Omental fat pad (tissue), 4 donors: ENCODE data around the gene JAKMIP3. TPM values are rescaled to one million over a fixed set of nuclear protein-coding genes. Genes with fewer than 3 reads are reported as not detected.

Experiments used
- ATAC-seq: fragments of 150-250 bp; one replicate; pipeline ENCODE4 v1.9.1; 2016; ENCODE audit warnings: mild to moderate bottlenecking, moderate library complexity; ENCODE audit not compliant: low FRiP score
- DNase-seq: peaks from one replicate; pipeline ENCODE4 v3.0.0-alpha.2; 2019; ENCODE audit warnings: low spot score
- total RNA-seq, 4 donors: library from RNA; depleted of rRNA; stranded (reverse); fragments of >200 nt; gene quantifications; one replicate each; pipeline ENCODE4 v1.1.0, GENCODE V29; 2016
- TF ChIP-seq, protein P1 (sequence below), 3 donors: fragments of 450-650 bp; IDR thresholded peaks; one replicate each; pipeline ENCODE4 v1.5.1; 2016 to 2017; ENCODE audit warnings: antibody characterized with exemption in 3 of 3, mild to moderate bottlenecking in 3 of 3, moderate library complexity in 2 of 3

Gene JAKMIP3
- total RNA-seq = under 1 TPM; 0.13 to 0.79 (median 0.37) TPM

DNA sequence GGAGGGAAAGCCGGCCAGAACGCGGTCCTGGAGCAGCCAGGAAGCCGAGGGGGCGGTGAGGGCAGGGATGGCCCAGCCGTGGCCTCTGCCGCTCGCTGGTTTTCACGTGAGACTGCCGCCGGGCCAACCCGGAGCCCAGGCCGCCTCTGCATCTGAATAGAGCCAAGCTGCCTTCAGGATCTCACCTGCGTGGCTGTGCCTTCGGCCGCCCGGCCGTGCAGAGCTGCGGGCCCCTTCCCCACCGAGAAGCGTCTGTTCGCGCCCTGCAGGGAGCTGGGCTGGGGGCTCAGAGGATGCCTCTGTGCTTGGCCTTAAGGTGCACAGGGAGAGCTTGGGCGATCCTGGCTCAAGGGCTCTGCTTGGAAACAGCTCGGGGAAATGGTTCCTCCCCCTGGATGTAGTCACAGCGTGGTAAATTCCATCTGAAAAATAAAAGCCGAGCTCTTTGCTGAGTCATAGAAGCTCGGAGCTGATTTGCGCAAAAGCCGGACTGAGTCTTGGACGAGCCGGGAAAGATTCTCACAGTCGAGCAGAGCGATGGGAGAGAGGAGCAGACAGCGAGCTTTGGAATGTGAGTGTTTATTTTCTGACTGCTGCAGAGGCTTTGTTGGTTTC is at the start of gene JAKMIP3:
Gene JAKMIP3 (plus strand): TSS at position 456 of the 615 bp plus-strand sequence. CDS start 38,863 bp downstream, outside the sequence.
- TF ChIP-seq, protein P1, sequence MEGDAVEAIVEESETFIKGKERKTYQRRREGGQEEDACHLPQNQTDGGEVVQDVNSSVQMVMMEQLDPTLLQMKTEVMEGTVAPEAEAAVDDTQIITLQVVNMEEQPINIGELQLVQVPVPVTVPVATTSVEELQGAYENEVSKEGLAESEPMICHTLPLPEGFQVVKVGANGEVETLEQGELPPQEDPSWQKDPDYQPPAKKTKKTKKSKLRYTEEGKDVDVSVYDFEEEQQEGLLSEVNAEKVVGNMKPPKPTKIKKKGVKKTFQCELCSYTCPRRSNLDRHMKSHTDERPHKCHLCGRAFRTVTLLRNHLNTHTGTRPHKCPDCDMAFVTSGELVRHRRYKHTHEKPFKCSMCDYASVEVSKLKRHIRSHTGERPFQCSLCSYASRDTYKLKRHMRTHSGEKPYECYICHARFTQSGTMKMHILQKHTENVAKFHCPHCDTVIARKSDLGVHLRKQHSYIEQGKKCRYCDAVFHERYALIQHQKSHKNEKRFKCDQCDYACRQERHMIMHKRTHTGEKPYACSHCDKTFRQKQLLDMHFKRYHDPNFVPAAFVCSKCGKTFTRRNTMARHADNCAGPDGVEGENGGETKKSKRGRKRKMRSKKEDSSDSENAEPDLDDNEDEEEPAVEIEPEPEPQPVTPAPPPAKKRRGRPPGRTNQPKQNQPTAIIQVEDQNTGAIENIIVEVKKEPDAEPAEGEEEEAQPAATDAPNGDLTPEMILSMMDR (IDR thresholded peaks at IDR 0.05) = no peak
- no peak for DNase-seq

DNA sequence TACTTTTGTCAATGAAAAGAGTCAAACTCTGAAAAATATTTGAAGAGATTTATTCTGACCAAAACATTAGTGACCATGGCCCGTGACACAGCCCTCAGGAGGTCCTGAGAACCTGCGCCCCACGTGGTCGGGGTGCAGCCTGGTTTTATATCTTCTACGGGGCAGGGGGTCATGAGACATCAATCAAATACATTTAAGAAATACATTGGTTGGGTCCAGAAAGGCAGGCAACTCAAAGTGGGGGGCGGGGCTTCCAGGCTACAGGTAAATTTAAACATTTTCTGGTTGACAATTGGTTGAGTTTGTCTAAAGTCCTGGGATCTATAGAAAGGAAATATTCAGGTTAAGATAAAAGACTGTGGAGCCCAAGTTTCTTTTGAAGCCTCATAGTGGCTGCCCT is 49.2 kb upstream of the JAKMIP3 start:
- ATAC-seq = no peak
- TF ChIP-seq, protein P1 (IDR thresholded peaks at IDR 0.05) = no peak
- no peak for DNase-seq

More for the DNA sequence above, at the start of gene JAKMIP3:
- ATAC-seq = peak; percentile 95

DNA sequence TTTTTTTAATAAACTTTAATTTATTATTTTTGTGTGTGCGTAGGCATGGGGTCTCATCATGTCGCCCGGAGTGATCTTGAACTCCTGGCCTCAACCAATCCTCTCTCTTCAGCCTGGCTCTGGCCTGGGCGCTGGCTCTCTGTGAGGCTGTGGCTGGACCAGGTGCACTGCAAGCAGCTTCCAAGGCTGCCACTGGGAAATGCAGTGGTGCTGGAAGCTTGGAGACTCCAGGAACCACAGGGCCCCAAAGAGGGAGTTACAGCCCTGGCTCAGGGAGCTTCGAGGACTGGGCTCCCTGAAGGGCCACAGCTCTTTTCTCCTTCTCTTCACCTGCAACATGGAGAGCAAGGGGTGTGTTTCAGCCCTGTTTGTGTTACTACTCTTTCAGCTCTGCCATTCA is 47.3 kb upstream of the JAKMIP3 start:
- TF ChIP-seq, protein P1 (IDR thresholded peaks at IDR 0.05) = no peak
- ATAC-seq = no peak
- no peak for DNase-seq

DNA sequence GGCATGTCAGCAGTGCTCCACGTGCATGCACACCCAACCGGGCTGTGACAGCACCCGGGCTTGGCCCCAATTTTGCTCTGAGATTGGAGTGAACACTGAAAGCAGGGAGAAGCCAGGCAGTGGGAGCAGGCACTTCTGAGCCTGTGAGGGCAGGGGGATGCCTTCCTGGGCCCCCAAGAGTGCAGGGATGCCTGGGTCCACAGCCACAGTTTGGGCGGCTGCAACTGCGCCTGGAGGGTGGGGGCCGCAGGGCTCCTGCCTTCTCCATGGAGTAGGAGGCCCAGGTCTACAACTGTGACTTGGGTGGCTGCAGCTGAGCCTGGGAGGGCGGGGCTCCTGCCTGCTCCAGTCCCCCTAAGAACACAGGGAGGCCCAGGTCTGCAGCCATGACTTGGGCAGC is 46.4 kb upstream of the JAKMIP3 start:
- DNase-seq (no peak), ATAC-seq (no peak)
- TF ChIP-seq, protein P1 (IDR thresholded peaks at IDR 0.05) = no peak

DNA sequence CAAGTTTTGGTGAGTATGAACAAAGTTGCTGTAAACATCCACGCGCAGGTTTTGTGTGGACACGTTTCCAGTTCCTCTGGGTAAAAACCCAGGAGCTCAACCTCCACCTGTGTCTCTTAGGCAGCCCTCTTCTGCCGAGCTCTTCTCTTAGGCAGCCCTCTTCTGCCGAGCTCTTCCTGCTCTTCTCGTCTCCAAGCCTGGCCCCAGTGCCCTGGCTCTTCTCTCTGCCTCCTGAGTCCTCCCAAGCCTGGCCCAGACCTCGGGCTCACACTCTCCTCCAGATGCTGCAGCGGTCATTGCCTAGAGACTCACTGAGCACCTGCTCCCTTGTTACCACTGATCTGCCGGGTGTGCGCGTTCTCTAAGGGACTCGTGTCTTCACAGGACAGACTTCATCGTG is 45.3 kb upstream of the JAKMIP3 start:
- ATAC-seq (no peak), DNase-seq (no peak)
- TF ChIP-seq, protein P1 (IDR thresholded peaks at IDR 0.05) = no peak

DNA sequence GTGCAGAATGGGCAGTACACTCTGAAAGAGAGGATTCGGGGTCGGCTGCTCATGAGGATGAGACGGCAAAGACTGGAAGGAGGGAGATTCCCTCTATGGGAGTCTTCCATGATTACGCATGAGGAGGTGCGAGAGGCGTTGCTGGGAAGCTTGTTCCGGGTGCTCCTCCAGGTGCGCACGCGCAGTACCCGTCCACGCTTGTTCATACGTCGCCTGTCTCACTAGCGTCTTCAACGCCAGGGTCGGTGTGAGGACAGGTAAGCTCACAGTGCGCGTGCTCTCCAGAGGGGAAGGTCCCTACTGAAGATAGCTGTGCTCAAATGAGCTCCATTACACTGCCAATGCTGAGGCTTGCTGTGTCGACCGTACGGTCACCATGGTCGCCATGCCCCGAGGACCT is 44.7 kb upstream of the JAKMIP3 start:
- no peak for ATAC-seq
- TF ChIP-seq, protein P1 (IDR thresholded peaks at IDR 0.05) = no peak
- no peak for DNase-seq

DNA sequence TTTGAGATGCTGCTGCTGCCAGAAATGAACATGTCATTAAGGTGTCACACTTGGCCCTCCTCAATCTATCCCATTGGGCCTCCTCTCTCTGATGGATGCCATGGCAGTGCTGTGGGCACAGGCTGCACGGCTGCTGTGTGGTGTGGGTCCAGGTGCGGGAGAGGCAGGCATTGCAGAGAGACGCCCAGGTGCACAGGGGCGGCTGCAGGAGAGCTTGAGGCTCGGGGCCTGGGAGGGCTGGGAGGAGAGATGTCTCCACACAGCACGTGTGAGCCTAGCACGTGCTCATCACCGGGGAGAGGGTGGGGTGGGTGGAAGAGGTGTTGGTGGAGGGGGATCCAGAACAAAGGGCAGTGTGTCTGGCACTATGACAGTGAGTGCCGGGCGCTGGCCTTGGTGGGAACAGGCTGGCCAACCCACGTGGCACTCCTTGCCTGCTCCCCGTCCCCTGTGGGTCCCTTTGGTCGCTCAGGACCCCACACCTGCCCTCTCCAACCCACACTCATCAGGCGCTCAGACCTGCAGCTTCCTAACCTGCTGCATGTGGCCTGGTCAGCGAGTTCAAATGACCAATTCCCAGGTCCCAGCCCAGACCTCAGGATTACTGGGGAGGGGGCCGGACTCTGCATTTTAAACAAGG is 44.1 kb upstream of the JAKMIP3 start:
- TF ChIP-seq, protein P1 (IDR thresholded peaks at IDR 0.05) = no peak
- no peak for DNase-seq
- no peak for ATAC-seq
